ENCODE results near the gene CHKA. TPM values are rescaled to one million over a fixed set of nuclear protein-coding genes. Genes with fewer than 3 reads are reported as not detected.

The CHKA gene
- total and polyA plus RNA-seq, 2 donors (not counting 3 experiments of a cell fraction or from before 2014, with no cell fraction given) = 21.4 to 25.1 TPM

GRCh38 chr11:68117853-68118470 is 3.2 kb downstream of the CHKA start:
- no peak overlapping the region for H2AFZ ChIP-seq (ENCODE audit: low read depth, low read length)
- no peak for DNase-seq (ENCODE audit: low read depth, low spot score)
- POLR2A ChIA-PET = no interaction called here
- no peaks in the 10 kb centered on the region for H3K27me3 ChIP-seq (ENCODE audit: control insufficient read depth in 2 of 2, insufficient read depth in 2 of 2, low read length in 2 of 2)
- H3K36me3 ChIP-seq (ENCODE audit: control insufficient read depth in 2 of 2, extremely low read depth in 1 of 2, insufficient read depth in 2 of 2, low read length in 2 of 2) = no peaks in the 10 kb centered on the region
- H3K4me2 ChIP-seq (ENCODE audit: insufficient read depth, low read length) = no peak overlapping the region
- CTCF ChIA-PET = interaction anchor here (1.1 to 2.6 kb wide), 5 partner anchors 9 to 91 kb away, joined by 3 to 7 read pairs (median 4); no protein-coding TSS in a partner anchor
- no peak overlapping the region for H3K9ac ChIP-seq (replicated peaks; ENCODE audit: extremely low read depth, insufficient read depth, low read length)
- H3K27ac ChIP-seq (ENCODE audit: insufficient read depth, low read depth, low read length) = no peak overlapping the region
- no peaks in the 10 kb centered on the region for H4K20me1 ChIP-seq (replicated peaks; ENCODE audit: control insufficient read depth, extremely low read depth, insufficient read depth, low read length)
- no peak for TF ChIP-seq JUN (IDR thresholded peaks at IDR 0.05; ENCODE audit: borderline replicate concordance, insufficient read depth, insufficient read length, low read depth)
- peaks cover 8% of the 10 kb centered on the region for H3K4me1 ChIP-seq (ENCODE audit: control insufficient read depth, extremely low read depth, insufficient read depth, low read length)
- no TSS peak for BruUV-seq (replicated peaks)
- no peak overlapping the region for H3K4me3 ChIP-seq (replicated peaks in 1 of 3; ENCODE audit: insufficient read depth in 1 of 3, low read depth in 1 of 3, low read length in 3 of 3)
- intact Hi-C loops (cut with micrococcal nuclease) (no loop called here), dilution Hi-C loops (cut with MboI; ENCODE audit: extremely low pct_ligation_motif_present, low sequenced_read_pairs) (no loop called here)
- no peak for FAIRE-seq
- no peaks in the 10 kb centered on the region for H3K9me1 ChIP-seq (replicated peaks; ENCODE audit: control insufficient read depth, extremely low read depth, insufficient read depth, low read length)
- H3K79me2 ChIP-seq (ENCODE audit: control insufficient read depth, insufficient read depth, low read length) = peaks cover 10% of the 10 kb centered on the region
- no peaks in the 10 kb centered on the region for H3K9me3 ChIP-seq (replicated peaks; ENCODE audit: control insufficient read depth, insufficient read depth, low read length)

DNA sequence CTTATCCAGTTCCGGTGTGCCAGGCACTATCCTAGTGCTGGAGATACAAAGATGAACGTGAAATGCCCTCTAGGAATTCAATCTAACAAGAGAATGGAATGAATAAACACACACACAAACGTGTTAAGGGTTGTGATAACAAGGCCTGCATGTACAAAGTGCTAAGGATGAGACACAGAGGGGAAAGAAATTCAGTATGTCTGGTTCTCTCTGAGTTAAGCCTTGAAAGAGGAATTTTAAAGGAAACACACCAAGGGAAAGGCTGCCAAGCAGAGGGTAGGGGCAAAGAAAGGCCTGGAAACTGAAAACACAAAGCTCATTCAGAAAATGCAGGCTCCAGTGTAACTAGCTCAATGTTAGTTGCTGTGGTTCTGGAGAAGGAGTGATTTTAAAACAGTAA is 4.2 kb downstream of the CHKA start:
- FAIRE-seq (no peak), DNase-seq (ENCODE audit: low read depth, low spot score) (no peak)
- BruUV-seq (replicated peaks) = no TSS peak
- H3K9me3 ChIP-seq (replicated peaks; ENCODE audit: control insufficient read depth, insufficient read depth, low read length) = no peaks in the 10 kb centered on the region
- CTCF ChIA-PET = interaction anchor here (1.6 to 2.6 kb wide), 3 partner anchors 9 to 20 kb away, joined by 3 to 7 read pairs (median 6); no protein-coding TSS in a partner anchor
- intact Hi-C loops (cut with micrococcal nuclease) (no loop called here), dilution Hi-C loops (cut with MboI; ENCODE audit: extremely low pct_ligation_motif_present, low sequenced_read_pairs) (no loop called here)
- no peaks in the 10 kb centered on the region for H3K36me3 ChIP-seq (ENCODE audit: control insufficient read depth in 2 of 2, extremely low read depth in 1 of 2, insufficient read depth in 2 of 2, low read length in 2 of 2)
- H3K9me1 ChIP-seq (replicated peaks; ENCODE audit: control insufficient read depth, extremely low read depth, insufficient read depth, low read length) = no peaks in the 10 kb centered on the region
- H3K9ac ChIP-seq (replicated peaks; ENCODE audit: extremely low read depth, insufficient read depth, low read length) = no peak overlapping the region
- H3K27ac ChIP-seq (ENCODE audit: insufficient read depth, low read depth, low read length) = no peak overlapping the region
- H3K79me2 ChIP-seq (ENCODE audit: control insufficient read depth, insufficient read depth, low read length) = peaks cover 10% of the 10 kb centered on the region
- H2AFZ ChIP-seq (ENCODE audit: low read depth, low read length) = no peak overlapping the region
- H3K4me3 ChIP-seq (replicated peaks in 1 of 3; ENCODE audit: insufficient read depth in 1 of 3, low read depth in 1 of 3, low read length in 3 of 3) = no peak overlapping the region
- no peaks in the 10 kb centered on the region for H3K27me3 ChIP-seq (ENCODE audit: control insufficient read depth in 2 of 2, insufficient read depth in 2 of 2, low read length in 2 of 2)
- no peak overlapping the region for H3K4me2 ChIP-seq (ENCODE audit: insufficient read depth, low read length)
- TF ChIP-seq POLR2A (IDR thresholded peaks at IDR 0.05; ENCODE audit: low read depth, low read length) = no peak
- TF ChIP-seq, protein P1, sequence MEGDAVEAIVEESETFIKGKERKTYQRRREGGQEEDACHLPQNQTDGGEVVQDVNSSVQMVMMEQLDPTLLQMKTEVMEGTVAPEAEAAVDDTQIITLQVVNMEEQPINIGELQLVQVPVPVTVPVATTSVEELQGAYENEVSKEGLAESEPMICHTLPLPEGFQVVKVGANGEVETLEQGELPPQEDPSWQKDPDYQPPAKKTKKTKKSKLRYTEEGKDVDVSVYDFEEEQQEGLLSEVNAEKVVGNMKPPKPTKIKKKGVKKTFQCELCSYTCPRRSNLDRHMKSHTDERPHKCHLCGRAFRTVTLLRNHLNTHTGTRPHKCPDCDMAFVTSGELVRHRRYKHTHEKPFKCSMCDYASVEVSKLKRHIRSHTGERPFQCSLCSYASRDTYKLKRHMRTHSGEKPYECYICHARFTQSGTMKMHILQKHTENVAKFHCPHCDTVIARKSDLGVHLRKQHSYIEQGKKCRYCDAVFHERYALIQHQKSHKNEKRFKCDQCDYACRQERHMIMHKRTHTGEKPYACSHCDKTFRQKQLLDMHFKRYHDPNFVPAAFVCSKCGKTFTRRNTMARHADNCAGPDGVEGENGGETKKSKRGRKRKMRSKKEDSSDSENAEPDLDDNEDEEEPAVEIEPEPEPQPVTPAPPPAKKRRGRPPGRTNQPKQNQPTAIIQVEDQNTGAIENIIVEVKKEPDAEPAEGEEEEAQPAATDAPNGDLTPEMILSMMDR (IDR thresholded peaks at IDR 0.05; ENCODE audit: extremely low read depth in 1 of 2, insufficient read depth in 1 of 2, low read depth in 1 of 2, low read length in 2 of 2) = no peak
- TF ChIP-seq GATA2 (IDR thresholded peaks at IDR 0.05; ENCODE audit: insufficient read depth, insufficient read length, low read depth, low read length) = no peak
- no peak for TF ChIP-seq EZH2 (IDR thresholded peaks at IDR 0.05; ENCODE audit: borderline replicate concordance, low read depth, low read length, severe bottlenecking)
- TF ChIP-seq MYC (IDR thresholded peaks at IDR 0.05; ENCODE audit: low read depth, low read length) = no peak
- TF ChIP-seq MAX (IDR thresholded peaks at IDR 0.05; ENCODE audit: insufficient read depth, insufficient read length) = no peak
- no peak for TF ChIP-seq JUN (IDR thresholded peaks at IDR 0.05; ENCODE audit: borderline replicate concordance, insufficient read depth, insufficient read length, low read depth)
- TF ChIP-seq FOS (IDR thresholded peaks at IDR 0.05; ENCODE audit: borderline replicate concordance, insufficient read depth, low read length) = no peak
- TF ChIP-seq POLR2AphosphoS5 (IDR thresholded peaks at IDR 0.05; ENCODE audit: insufficient read depth, low read depth, low read length) = no peak
- POLR2A ChIA-PET = no interaction called here
- H4K20me1 ChIP-seq (replicated peaks; ENCODE audit: control insufficient read depth, extremely low read depth, insufficient read depth, low read length) = no peaks in the 10 kb centered on the region
- H3K4me1 ChIP-seq (ENCODE audit: control insufficient read depth, extremely low read depth, insufficient read depth, low read length) = peaks cover 4% of the 10 kb centered on the region

Measured in endothelial cell of umbilical vein (primary cell).